ENCODE data around the gene TP53TG5. TPM values are rescaled to one million over a fixed set of nuclear protein-coding genes. Genes with fewer than 3 reads are reported as not detected.

Gene TP53TG5
- total RNA-seq, 2 donors from 2014 or later: 0.51 TPM; not detected in 1

- H3K4me3 ChIP-seq: no peak overlapping the region
- no peaks in the 10 kb centered on the region for H3K4me1 ChIP-seq (replicated peaks)
- peaks cover 9 to 18% of the 10 kb centered on the region in 2 donors for H3K36me3 ChIP-seq
- no peaks in the 10 kb centered on the region for H3K9me3 ChIP-seq
- 78% methylated on average over 2 of the region's 2 CpGs for WGBS
- no peak for DNase-seq (ENCODE audit: low spot score)
- TF ChIP-seq CTCF (IDR thresholded peaks at IDR 0.05): no peak
- no peak for TF ChIP-seq POLR2A (IDR thresholded peaks at IDR 0.05)
- no peak for TF ChIP-seq POLR2AphosphoS5 (IDR thresholded peaks at IDR 0.05)
- no peak overlapping the region for H3K27ac ChIP-seq
- no peaks in the 10 kb centered on the region for H3K27me3 ChIP-seq (replicated peaks; ENCODE audit: insufficient read depth)
- intact Hi-C loops (cut with DNase I): no loop called here
Measured at GRCh38 chr20:45423700-45424099, 45.6 kb upstream of the TP53TG5 start.

- Histone ChIP-seq H3K4me3 (no peak overlapping the region), H3K4me1 (replicated peaks) (peaks cover 6% of the 10 kb centered on the region), H3K27ac (peak overlapping the region; percentile 24 to 48), H3K27me3 (replicated peaks; ENCODE audit: insufficient read depth) (no peaks in the 10 kb centered on the region), H3K36me3 (peaks cover 9 to 18% of the 10 kb centered on the region in 2 donors), H3K9me3 (no peaks in the 10 kb centered on the region)
- WGBS: 89% methylated on average over 8 of the region's 8 CpGs
- DNase-seq (ENCODE audit: low spot score): no peak
- TF ChIP-seq CTCF (IDR thresholded peaks at IDR 0.05) (no peak), POLR2A (IDR thresholded peaks at IDR 0.05) (no peak), POLR2AphosphoS5 (IDR thresholded peaks at IDR 0.05) (no peak)
- intact Hi-C loops (cut with DNase I): no loop called here
Measured at GRCh38 chr20:45420125-45420524, 42.0 kb upstream of the TP53TG5 start.

- Histone ChIP-seq H3K36me3 (peaks cover 7 to 15% of the 10 kb centered on the region in 2 donors), H3K4me3 (no peak overlapping the region), H3K27ac (peak overlapping the region; percentile 39 to 48), H3K9me3 (no peaks in the 10 kb centered on the region), H3K27me3 (replicated peaks; ENCODE audit: insufficient read depth) (no peaks in the 10 kb centered on the region), H3K4me1 (replicated peaks) (peaks cover 6% of the 10 kb centered on the region)
- intact Hi-C loops (cut with DNase I): no loop called here
- peak; percentile 85 for DNase-seq (ENCODE audit: low spot score)
- 57% methylated on average over 17 of the region's 17 CpGs for WGBS
- TF ChIP-seq POLR2A (IDR thresholded peaks at IDR 0.05): peak; percentile 44
- TF ChIP-seq POLR2AphosphoS5 (IDR thresholded peaks at IDR 0.05): peak; percentile 87
- no peak for TF ChIP-seq CTCF (IDR thresholded peaks at IDR 0.05)
Measured at GRCh38 chr20:45419188-45420091, 41.3 kb upstream of the TP53TG5 start.

GRCh38 chr20:45416917-45417316 is 38.8 kb upstream of the TP53TG5 start:
- peaks cover 6% of the 10 kb centered on the region for H3K4me1 ChIP-seq (replicated peaks)
- no peak for TF ChIP-seq POLR2A (IDR thresholded peaks at IDR 0.05)
- no peak for TF ChIP-seq POLR2AphosphoS5 (IDR thresholded peaks at IDR 0.05)
- TF ChIP-seq CTCF (IDR thresholded peaks at IDR 0.05): no peak
- intact Hi-C loops (cut with DNase I): no loop called here
- H3K27me3 ChIP-seq (replicated peaks; ENCODE audit: insufficient read depth): no peaks in the 10 kb centered on the region
- 77% methylated on average over 2 of the region's 2 CpGs for WGBS
- peak overlapping the region; percentile 79 to 81 for H3K4me3 ChIP-seq
- H3K9me3 ChIP-seq: no peaks in the 10 kb centered on the region
- H3K27ac ChIP-seq: peak overlapping the region in 1 of 2 donors; percentile 63
- DNase-seq (ENCODE audit: low spot score): no peak
- peaks cover 7 to 8% of the 10 kb centered on the region in 2 donors for H3K36me3 ChIP-seq

Measured in prostate gland (tissue), 2 donors.